Measurements from ENCODE around the gene SMYD3.
"Not testable (repeated sequence)": the region's sequence is repeated elsewhere in the genome, so short reads cannot be mapped to it uniquely, and the experiment has no call there.

SMYD3 gene

DNA sequence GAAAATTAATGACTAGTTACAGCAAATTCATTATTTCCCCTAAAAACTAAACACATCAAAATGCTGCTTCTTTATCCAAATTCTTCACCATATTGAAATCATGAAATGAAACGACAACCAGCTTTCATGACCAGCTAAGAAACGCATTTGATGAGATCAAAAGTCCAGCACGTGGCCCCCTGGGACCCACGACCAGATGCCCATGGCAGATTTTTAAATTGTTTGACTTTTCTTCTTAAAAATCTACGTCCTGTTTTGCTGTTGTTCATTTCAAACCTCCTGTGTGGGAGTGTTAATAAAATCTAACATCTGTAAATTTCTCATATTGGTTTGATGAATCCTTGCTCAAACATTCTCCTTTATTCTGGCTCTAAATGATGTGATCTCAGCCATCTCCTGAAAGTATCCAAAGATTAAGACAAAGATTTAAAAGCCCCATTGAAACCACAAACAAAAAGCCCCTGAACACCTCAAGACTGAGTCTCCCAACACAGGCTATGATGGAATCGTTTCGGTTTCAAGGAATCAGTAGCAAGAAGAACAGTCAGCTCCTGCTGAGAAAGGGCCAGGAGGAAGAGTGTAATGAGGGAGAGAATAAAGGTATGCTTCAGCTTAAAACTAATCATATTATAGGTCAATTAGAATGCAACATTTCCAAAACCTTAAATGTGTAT lies 523.6 kb downstream of the SMYD3 start:
- in situ Hi-C loops (cut with MboI; ENCODE audit: low sequenced_read_pairs): loop anchor here (25.0 kb wide), 1 partner anchor 446 kb away; no protein-coding TSS in a partner anchor

DNA sequence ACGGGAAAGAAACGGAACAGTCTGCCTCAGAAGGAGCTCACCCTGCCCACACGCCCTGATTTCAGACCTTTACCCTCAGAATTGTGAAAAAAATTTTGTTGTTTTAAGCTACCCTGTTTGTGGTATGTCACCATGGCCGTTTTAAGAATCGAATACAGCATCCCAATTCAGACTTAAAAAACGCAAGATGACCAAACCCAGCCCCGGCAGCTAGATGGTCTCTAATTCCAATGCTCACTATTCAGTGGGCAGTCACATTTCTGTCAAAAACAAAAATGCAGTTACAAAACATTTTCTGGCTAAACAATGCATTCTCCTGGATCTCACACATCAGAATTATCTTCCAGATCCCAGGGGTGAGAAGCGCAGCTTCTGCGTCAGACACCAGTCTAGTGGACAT lies 527.5 kb downstream of the SMYD3 start:
- in situ Hi-C loops (cut with MboI; ENCODE audit: low sequenced_read_pairs): loop anchor here (25.0 kb wide), 1 partner anchor 442 kb away; no protein-coding TSS in a partner anchor

DNA sequence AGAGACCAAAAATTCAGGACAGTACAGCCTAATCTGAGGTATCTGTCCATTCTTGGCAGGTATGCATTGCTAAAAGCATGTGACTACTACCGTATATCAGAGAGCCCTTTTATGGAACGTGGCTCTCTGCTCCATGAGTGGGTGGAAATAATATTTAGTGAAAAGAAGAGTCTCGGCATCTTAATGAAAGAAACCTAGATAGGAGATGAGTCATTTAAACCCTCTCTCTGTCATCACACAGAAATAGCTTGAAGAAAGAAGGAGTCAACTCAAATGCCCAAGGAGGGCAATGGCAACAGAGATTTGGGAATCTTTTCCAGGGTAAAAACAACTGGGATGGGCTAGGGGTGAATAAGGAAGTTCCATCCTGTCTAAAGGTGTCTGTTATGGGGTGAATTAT lies 528.2 kb downstream of the SMYD3 start:
- in situ Hi-C loops (cut with MboI; ENCODE audit: low sequenced_read_pairs): loop anchor here (25.0 kb wide), 1 partner anchor 442 kb away; no protein-coding TSS in a partner anchor

DNA sequence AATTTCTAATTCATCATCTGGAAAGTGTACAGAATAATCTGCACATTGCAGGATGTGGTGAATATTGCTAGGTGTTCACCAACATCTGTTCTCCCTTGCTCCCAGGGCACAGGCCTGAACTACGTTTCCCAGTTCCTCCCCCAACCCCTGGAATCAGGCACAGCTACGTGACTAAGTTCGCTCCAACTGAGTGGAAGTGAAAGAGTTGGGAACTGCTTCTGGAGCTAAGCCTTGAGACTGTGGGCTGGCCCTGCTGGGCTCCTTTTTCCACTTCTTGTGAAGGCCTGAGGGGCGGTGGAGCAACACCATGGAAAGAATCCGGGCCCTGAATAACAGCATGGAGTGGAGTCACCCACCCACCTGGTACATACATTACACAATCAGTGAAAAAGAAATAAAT lies 534.6 kb downstream of the SMYD3 start:
- in situ Hi-C loops (cut with MboI; ENCODE audit: low sequenced_read_pairs): no loop called here

DNA sequence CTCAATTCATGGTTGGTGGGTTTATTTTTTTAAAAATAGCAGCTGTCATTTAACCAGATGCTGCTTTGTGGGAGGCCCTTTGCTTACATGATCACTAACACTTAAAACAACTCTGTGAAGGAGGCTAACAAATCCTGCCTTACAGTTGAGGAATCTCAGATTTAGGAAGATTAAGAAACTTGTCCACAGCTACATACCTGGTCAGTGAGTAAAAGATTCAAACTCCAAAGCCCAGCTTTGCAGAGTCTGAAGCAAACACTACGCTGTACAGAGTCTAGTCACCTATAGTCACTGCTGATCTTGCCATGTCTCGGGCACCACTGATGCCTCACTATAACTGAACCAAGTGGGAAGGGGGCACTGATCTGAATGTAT lies 535.4 kb downstream of the SMYD3 start:
- in situ Hi-C loops (cut with MboI; ENCODE audit: low sequenced_read_pairs): no loop called here

DNA sequence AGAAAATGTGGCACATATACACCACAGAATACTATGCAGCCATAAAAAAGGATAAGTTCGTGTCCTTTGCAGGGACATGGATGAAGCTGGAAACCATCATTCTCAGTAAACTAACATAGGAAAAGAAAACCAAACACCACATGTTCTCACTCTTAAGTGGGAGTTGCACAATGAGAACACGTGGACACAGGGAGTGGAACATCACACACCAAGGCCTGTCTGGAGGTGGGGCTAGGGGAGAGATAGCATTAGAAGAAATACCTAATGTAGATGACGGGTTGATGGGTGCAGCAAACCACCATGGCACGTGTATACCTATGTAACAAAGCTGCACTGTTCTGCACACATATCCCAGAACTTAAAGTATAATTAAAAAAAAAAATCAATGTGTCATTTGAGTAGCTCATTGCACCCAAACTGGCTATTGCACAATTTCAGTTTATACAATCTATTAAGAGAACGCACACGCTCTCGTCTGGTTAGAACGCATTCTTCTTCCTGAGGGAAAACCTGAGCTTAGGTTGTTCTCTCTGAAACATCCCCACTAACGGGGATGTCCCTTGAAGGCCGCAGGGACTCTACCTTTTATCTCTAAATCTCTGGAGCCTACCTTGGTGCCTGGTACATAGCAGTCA lies 535.9 kb downstream of the SMYD3 start:
- in situ Hi-C loops (cut with MboI; ENCODE audit: low sequenced_read_pairs): not testable (repeated sequence)

DNA sequence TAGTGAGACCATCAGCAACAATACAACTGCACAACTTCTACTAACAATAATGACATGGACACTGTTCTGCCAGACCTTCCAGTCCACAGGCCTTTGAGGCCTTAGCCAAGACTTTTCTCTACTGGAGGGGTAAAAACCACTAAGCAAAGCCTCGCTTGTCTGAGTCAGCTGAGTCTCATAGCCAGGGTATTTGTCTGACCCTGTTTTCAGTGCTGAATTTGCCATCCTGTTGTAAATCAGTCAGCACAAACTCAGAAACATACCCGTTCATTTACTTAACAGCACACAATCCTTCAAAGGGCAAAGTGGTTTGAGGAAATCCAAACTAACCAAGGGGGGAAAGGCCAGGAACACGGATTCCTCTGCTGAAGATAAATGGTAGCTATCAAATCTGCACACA lies 537.8 kb downstream of the SMYD3 start:
- in situ Hi-C loops (cut with MboI; ENCODE audit: low sequenced_read_pairs): no loop called here

DNA sequence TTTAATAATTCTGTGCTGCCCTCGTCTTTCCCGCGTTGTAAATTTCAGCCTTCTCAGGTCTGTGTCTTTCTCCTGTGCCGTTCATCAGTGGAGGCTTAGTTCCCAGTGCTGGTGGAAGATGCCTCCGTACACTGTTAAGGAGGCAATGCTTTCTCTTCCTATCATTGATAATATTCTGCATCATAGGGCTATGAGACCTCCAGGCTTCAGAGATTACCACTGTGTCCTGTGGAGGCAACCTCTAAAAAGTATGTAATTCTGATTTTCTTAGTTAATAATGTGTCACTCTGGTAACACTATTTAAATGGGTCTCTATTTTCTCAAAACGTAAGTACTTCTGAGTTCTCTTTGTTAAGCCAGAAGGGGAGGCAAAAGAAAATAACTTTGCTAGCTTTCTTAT lies 538.3 kb downstream of the SMYD3 start:
- in situ Hi-C loops (cut with MboI; ENCODE audit: low sequenced_read_pairs): no loop called here

DNA sequence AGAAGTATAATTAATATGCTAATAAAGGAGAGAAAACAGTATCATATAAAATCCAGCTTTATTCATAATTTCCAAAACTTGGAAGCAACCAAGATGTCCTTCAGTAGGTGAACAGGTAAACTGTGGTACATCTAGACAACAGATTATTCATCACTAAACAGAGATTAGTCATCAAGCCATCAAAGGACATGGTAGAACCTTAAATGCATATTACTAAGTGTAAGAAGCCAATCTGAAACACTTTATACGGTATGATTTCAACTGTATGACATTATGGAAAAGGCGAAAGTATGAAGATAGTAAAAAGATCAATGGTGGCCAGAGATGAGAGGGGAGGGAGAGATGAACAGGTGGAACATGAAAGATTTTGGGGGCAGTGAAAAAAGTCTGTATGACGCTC lies 541.7 kb downstream of the SMYD3 start:
- in situ Hi-C loops (cut with MboI; ENCODE audit: low sequenced_read_pairs): no loop called here

DNA sequence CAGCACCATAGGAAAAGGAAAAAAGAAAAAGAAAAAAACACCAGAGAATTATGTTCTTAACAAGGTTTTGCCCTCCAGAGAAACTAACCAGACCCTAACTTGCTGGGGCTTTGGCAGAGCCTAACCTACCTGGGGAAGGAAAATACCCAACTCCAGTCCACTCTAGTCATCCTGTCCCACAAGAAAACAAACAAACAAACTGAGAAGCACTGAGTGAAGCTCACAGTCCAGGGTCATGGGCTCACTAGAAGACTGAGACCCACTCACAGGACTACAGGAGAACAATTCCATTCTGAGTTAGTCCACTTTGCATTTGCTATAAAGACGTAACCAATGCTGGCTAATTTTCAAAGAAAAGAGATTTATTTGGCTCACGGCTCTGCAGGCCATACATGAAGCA lies 543.4 kb downstream of the SMYD3 start:
- in situ Hi-C loops (cut with MboI; ENCODE audit: low sequenced_read_pairs): no loop called here

DNA sequence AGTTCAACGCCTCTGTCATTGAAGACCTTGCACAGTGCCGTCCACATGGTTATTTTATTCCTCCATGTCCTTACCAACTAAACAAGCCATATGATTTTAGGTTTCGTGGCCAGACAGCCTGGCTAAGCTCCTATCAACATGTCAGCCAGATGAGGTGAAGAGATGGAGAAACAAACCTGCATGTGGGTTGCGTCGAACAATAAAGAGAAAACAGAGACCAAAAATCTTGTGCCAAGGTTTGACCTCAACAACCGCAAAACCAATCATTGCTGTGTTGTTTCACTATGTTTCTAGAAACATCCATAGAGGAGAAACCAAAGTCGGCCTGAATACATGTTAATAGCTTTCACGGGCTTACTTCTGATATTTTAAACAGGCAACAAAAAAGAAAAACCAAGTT lies 544.6 kb downstream of the SMYD3 start:
- in situ Hi-C loops (cut with MboI; ENCODE audit: low sequenced_read_pairs): no loop called here

DNA sequence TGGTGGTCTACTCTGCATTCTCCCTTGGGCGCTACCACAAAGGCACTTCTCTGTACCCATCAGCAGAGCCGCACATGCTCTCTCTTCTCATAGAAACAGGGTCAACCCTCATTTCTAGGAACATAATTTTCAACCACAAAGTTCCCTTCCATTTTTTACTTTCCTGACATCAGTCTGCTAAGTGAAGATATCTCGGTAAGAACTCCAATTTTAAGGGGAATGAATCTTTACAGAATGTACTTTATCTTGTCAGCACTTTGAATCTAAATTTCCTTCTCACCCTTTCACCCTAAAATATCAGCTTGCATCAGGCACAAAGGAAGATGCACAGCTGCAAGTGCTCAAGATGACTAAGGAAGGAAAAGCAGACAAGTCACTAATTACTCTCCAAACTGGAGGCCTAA lies 545.9 kb downstream of the SMYD3 start:
- in situ Hi-C loops (cut with MboI; ENCODE audit: low sequenced_read_pairs): no loop called here

DNA sequence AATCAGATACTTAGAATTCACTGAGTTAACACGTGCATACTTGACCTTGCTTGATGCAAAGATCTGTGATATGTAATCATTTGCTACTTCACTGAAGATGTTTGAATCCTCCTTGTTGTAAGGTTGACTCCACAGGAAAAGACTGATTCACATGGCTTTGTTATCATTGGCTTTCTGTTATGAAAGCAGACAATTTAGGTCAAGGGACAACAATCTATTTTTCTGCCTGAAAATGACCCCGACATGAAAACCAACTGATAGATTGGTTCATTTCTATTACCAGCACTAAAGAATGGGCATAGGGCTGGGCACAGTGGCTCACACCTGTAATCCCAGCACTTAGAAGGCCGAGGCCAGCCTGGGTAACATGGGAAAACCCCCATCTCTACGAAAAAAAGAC lies 546.9 kb downstream of the SMYD3 start:
- in situ Hi-C loops (cut with MboI; ENCODE audit: low sequenced_read_pairs): no loop called here

DNA sequence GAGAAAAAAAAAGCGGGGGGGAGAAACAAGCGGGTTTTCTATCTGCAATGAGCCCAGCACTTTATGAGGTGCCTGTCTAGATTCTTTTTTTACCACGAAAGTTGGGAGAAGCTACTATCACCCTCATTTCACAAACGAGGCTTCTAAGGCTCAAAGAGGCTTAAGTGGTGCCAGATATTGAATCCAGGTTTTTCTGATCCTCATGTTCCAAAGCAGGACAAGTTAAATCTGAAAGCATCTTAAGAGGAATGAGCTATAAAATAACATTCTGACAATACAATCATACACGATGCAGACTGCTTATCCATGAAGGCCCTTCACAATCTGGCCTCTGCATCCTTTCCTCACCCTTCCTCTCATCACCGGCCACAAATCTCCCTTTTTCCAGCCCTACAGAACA lies 549.1 kb downstream of the SMYD3 start:
- in situ Hi-C loops (cut with MboI; ENCODE audit: low sequenced_read_pairs): no loop called here

DNA sequence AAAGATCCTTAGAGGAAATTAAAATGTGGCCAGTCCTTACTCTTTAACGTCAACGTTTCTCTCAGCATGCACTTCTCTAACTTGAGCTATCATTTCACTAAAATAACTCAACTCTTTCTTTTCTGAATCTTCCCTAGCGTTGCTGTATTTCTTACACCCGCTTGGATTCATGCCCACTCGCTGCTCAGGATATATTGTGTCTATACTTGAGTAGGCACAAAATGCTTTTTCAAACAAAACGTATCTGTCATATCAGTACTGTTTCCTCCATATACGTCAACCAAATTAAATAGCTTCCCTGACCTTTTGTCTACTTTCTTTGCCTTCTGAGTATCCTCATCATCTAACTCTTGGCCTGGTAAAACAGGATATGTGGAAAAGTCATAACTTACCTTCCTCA lies 549.7 kb downstream of the SMYD3 start:
- in situ Hi-C loops (cut with MboI; ENCODE audit: low sequenced_read_pairs): no loop called here

DNA sequence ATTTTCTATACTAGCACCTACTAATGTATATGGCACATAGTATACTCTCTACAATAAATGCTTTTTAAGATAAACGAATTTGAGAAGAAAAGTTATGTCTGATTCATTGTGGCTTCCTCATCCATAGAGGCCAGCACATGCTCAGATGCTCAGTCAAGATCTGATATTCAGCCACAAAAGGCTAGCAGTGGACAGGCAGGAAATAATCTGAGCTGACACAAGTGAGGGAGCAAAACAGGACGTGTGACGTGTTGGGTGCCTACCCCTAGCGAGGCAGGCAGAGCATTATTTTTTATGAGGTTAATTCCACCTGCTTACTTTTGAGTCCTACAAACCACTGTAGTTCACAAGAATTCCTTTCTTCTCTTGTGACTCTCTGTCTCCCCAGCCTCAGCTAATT lies 550.9 kb downstream of the SMYD3 start:
- in situ Hi-C loops (cut with MboI; ENCODE audit: low sequenced_read_pairs): no loop called here

DNA sequence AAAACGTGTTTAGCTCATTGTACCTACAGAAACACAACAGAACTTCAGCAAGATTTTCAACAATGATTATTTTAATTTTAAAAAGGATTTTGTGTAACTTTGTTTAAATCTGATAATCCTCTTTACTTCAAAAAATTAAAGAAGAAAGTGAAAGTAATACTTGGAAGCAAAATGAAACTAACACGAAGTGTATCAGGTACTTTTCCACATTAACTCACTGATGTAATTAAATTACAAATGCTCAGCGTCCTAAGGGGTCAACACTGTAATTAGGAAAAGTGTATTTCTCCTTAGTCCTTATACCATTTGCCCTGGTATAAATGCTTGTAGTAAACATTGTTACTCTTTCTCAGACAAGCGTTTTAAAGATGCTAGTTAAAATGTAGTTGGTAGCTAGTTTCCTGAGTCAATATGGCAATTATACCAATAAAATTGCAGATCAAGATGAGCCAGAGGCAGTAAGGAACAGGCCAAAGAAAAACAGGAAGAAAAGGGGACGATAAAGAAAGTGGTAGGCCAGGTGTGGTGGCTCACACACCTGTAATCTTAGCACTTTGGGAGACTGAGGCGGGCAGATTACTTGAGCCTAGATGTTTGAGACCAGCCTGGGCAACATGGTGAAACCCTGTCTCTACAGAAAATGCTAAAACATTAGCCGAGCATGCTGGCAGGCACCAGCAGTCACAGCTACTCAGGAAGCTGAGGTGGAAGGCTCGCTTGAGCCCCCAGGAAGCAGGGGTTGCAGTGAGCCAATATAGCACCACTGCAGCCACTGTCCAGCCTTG lies 553.0 kb downstream of the SMYD3 start:
- in situ Hi-C loops (cut with MboI; ENCODE audit: low sequenced_read_pairs): no loop called here

DNA sequence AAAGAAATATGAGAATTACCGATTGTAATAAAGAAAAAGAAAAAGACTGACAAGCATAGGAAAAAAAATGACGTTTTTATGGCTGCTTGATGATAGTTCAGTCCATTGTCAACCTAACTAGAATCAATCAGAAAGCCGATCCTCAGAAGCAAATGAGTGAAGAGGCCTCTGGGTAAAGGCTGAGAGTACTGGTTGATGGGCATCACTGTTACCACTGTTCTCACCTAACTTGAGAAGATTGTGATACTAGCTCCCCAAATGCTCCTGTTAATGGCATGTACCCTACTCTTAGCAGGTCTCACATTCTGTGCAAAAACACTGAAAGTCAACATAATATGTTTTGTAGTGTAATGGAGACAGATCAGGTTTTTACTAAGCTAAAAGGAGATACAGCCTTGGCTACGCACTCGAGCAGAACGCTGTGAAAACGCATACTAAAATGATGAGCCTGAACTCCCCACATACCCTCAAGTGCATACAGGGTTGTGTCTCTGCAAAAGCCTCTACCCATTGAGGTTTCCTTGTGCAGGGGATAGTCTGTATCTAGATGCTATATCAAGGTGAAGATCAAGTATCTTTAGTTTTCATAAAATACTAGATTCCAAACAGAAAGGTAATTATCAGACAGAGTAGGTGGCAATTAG lies 554.6 kb downstream of the SMYD3 start:
- in situ Hi-C loops (cut with MboI; ENCODE audit: low sequenced_read_pairs): no loop called here

DNA sequence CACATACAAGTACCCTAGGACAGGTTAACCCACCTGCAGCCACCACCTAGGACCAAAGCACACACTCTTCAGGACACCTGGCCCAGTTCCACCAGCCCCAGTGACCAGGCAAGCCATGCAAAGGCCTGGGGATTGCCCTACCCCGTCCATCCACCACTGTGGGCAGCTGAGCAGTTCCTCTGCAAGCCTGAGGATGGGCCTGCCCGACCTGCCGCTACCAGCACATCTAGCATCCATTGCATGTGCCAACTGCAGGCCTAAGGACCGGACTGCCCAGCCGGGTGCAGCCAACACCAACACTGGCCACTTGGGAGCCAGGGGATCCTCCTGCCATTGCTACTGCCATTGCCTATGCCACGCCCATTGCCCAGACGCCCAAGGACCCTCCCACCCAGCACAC lies 558.3 kb downstream of the SMYD3 start:
- in situ Hi-C loops (cut with MboI; ENCODE audit: low sequenced_read_pairs): no loop called here

DNA sequence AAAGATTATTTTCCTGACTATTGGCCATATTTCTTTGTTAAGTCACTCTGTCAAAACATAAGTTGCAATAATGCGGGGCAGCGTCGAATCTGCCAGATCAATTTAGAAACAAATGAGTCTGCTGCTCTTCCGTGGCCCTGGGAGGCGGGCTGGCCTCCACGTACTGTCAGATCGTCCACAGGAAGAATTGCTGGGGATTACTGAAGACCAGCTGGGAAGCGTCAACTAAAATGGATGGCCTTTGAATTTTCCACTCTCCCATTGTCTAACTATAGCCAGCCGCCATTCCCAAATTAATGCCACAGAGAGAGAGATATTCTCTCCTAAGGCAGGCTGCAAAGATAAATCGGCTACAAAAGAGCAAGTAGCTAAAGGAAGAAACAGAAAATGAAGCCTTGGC lies 560.2 kb downstream of the SMYD3 start:
- in situ Hi-C loops (cut with MboI; ENCODE audit: low sequenced_read_pairs): no loop called here

DNA sequence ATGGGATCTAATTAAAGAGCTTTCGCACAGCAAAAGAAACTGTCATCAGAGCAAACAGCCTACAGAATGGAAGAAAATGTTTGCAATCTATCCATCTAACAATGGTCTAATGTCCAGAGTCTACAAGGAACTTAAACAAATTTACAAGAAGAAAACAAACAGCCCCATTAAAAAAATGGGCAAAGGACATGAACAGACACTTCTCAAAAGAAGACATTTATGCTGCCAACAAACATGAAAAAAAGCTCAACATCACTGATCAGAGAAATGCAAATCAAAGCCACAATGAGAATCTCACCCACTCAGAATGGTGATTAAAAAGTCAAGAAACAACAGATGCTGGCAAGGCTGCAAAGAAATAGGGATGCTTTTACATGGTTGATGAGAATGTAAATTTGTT lies 561.9 kb downstream of the SMYD3 start:
- in situ Hi-C loops (cut with MboI; ENCODE audit: low sequenced_read_pairs): not testable (repeated sequence)

DNA sequence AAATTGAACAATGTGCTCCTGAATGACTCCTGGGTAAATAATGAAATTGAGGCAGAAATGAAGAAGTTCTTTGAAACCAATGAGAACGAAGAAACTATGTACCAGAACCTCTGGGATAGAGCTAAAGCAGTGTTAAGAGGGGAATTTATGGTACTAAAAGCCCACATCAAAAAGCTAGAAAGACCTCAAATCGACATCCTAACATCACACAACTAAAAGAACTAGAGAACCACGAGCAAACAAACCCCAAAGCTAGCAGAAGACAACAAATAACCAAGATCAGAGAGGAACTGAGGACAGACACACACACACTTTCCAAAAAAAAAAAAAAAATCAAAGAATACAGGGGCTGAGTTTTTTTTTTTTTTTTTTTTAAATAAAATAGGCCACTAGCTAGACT lies 564.2 kb downstream of the SMYD3 start:
- in situ Hi-C loops (cut with MboI; ENCODE audit: low sequenced_read_pairs): no loop called here
